ENCODE results near the gene DRGX.

Gene DRGX

GRCh38 chr10:49381111-49381900, 14.6 kb downstream of the DRGX start:
- DNase-seq, result no peak

GRCh38 chr10:49379596-49380410, 16.1 kb downstream of the DRGX start:
- DNase-seq, result no peak

DNA sequence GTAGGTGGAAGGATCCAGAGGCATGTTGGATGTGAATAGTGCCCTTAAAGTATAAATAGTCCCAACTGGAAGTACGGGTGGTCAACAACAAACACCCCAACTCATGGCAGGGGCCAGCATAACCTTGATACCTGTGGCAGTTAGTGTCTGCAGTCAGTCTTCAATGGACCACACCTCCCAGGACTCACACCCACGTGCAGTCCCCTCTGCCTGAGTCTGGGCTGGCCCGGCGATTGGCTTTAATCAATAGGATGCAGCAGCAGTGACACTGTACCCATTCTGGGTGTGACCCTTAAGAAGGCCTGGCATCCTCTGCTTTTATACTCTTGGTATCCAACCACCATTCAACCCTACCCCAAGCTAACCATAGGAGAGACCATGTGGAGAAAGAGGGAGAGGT, 18.6 kb downstream of the DRGX start:
- DNase-seq, result no peak

- DNase-seq, result no peak
These were observed 20.3 kb downstream of the DRGX start for GRCh38 chr10:49375611-49376010.

DNA sequence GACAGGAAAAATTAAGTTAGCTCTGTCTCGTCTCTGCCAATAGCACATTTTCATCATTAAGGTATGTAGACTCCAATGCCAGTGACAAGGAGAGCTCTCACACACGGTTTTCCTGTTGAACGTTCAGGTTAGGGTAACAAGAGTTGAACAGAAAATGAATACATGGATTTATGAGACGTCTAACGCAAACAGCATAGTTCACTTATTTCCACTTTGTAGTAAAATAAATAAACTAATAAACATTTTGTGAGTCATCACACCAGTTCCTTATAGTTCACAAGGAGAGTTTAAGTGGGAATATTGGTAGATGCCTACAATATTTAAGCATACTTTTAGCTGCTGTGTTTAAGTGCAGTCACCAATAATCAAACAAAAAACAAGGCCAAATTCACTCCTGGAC, 21.1 kb downstream of the DRGX start:
- no peak for DNase-seq

- DNase-seq, result no peak
These were observed 22.5 kb downstream of the DRGX start for GRCh38 chr10:49373361-49373760.

GRCh38 chr10:49371967-49372366, 23.9 kb downstream of the DRGX start:
- no peak for DNase-seq

GRCh38 chr10:49370326-49371100, 25.4 kb downstream of the DRGX start:
- DNase-seq, result no peak

DNA sequence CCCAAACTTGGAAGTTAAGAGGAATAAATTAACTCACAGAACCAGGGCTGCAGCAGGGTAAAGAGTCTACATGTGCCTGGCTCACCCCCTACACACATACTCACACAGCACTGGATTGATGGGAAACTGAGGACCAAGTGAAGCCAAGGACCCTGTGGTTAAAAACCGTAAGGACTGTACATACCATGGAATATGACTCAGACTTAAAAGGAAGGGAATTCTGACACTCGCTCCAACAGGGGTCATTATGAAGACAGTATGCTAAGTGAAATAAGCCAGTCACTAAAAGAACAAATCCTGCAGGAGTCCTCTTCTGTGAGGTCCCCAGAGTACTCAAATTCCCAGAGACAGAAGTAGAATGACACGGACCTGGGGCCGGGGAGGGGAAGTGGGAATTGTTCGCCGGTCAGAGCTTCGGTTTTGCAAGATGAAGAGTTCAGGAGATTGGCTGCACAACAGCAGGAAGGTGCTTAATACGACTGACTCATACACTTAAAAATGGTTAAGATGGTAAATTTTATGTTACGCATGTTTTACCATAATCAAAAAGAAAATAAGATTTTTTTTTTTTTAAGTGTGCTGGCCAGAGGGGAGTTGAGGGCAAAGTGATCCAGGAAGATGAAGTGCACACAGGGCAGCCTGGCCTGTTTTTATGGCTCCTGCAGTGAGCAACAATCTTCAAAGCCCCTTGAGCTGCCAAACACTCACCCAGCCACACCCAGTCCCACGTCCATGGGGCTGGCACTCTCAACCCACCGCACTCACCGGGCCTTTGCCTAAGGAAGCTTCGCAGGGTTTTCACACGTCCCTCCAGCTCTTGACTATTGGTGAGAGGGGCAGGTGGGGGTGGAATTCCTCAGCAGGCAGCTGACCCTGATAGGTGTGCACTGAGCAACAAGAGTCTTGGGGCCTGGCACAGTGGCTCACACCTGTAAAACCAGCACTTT, 26.4 kb downstream of the DRGX start:
- no peak for DNase-seq

GRCh38 chr10:49368256-49368655, 27.6 kb downstream of the DRGX start:
- no peak for DNase-seq

- no peak for DNase-seq
These were observed 28.3 kb downstream of the DRGX start for GRCh38 chr10:49367600-49367999.

DNA sequence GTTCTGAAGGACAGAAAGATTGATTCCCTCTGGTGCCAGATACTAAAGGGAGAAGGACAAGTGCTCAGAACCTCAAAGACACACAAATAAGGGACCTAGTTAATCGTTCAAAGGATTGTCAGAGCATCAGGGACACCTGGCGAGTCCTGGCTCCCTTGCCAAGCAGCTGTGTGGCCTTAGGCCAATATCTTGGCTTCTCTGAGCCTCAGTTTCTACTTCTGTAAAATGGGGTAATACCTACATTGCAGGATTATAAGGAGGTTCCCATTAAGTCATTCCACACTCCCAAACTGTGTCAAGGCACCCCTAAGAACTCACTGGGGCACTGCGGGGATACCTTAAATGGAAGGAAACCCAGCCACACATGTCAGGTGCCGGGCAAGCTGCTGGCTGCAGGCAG, 29.4 kb downstream of the DRGX start:
- DNase-seq, result no peak

DNA sequence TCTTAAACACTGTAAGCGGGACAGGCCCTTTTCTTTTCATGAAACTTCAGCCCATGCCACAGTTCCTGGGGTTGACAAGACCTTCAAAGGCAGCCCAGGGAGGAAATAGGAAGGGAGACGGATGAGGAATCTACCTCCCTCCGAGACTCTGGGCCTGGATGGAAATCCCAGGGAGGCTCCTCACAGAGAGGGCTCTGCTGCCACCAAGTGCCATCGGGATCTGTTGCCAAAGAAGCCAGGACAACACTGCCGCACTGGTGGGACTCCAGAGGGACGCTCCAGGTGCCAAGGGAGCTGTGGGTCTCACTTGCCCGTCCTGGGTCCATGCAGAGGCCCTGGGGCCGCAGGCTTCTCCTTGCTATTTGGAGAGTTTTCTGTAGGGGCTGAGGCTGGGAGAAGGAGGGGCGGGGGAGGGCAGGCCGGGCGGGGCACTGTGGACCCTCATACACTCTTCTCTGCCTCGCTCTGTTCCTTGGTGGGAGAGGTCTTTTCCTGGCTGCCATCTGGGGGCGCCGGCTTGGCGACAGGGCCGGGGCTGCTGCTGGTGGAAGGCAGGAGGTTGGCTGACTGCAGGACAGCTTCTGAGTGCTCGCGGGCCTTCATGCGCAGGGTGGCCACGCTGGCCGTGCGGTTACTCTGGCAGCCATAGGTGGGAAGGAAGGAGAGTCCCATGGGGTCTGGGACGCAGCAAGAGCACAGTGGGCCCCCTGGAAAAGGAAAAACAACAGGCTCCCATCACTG, 30.0 kb downstream of the DRGX start:
- no peak for DNase-seq

DNA sequence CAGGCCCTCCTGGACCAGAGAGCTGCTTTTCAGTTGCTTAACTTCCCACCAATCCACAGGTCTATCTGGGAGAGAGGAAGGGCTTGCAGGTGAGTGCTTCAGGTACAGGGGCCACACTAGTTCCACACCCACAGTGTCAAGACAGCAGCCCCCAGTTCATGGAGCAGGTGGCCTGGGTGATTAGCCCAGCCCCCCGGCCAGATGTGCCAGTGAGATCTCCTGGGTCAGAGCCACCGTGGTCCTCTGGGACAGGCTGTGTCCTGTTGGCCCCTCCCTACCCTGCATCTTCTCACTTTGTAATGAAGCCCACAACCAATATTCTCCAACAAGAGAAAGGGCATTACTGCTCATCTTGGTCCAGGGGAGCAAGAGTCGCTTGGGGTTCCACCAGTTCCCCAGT, 30.6 kb downstream of the DRGX start:
- DNase-seq, result no peak

GRCh38 chr10:49364747-49365146, 31.1 kb downstream of the DRGX start:
- no peak for DNase-seq

DNA sequence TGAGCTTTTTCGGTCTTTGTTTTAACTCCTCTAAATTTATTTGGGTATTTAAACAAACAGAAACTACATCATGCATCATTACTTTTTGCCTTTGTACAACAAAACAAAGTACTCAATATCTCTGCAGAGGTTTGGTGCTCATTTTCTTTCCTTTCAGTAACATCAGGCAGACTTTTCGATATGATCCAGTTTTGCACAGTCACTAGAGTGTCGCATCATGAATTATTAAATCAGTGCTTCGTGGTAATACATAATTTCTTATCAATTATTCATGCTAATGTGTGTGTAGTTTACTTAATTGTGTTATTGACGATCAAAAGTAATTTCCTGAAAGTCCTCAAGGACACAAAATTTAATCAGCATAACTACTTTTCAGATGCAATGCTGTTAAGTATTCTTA, 31.8 kb downstream of the DRGX start:
- no peak for DNase-seq

GRCh38 chr10:49363309-49364031, 32.4 kb downstream of the DRGX start:
- no peak for DNase-seq

DNA sequence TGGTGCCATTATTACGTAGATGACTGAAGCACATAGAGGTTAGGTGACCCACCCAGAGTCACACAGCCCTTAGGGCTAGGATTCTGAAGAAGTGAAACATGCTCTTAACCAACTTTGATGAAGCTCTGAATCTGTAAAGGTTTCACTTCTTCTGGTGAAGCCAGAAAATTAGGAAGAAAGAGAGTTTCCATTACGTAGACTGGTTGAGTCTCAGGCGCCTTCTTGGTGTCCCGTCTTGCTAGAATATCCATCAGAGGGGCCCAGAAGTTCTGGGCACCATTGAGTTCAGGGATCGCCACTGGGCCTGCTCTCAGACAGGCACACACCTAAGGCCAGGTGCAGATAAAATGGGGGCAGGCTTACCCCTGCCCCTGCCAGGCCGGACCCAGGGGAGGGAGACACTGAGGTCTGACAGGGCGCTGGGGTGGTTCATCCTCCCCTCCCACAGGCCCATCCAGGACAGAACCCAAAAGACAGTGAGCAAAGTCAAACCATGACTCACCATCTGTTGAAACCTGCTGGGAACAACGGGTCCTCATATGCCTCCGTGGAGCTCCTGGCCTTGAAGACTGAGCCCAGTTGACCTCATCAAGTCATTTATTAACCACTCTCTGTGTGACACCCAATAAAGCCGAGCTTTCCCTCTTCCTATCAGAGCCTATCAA, 33.2 kb downstream of the DRGX start:
- DNase-seq, result no peak

DNA sequence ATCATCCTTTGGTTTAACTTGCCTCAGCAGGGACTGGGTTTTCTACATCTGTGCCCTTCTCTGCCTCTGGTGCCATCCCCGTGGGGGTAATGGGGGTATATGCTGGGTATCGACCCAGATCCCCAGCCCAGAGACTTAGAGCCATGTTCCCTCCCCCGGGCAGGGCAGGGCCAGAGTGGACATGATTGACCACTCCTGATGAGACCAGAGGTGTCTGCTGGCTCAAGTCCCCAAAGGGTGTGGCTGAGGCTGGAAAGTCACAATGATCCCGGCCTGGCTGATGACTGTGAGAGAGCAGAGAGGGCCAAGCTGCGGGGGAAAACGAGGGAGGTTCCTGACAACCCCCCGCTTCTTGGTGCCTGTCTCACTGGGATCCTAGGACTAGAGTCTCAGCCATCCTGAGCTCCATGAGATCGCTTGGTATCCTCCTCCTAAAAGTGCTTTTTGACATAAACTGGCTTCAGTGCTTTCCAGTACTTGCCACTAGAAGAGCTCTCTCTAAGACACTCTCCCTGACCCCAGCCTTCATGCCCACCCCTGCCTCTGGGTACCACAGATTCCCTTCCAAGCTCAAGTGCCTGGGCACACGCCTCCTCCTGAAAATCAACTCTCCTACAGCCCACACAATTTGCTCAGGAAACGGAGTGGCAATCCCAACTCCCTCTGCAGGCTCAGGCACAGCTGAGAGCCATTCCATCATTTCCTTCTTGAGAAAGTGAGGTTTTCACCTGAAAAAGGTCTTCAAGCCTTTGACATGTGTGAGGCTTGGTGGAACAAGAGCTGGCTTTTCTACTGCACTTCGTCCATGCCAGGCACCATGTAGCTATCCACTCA, 33.9 kb downstream of the DRGX start:
- no peak for DNase-seq
